NCI-H128 (cell line): ENCODE results near the gene UST.
"Not testable (repeated sequence)": the region's sequence is repeated elsewhere in the genome, so short reads cannot be mapped to it uniquely, and the experiment has no call there.

ENCODE experiments used
- DNase-seq: peaks from one replicate; lab custom pipeline; 2025; ENCODE audit not compliant: unreplicated experiment; lab: John Stamatoyannopoulos, UW

Gene UST

GRCh38 chr6:148968771-148969602 lies 222.2 kb downstream of the UST start:
- DNase-seq = no peak

GRCh38 chr6:148969603-148970061 lies 222.8 kb downstream of the UST start:
- peak; percentile 87 for DNase-seq

- no peak for DNase-seq
These were observed 224.4 kb downstream of the UST start for GRCh38 chr6:148971031-148971927.

GRCh38 chr6:148972481-148972880 lies 225.7 kb downstream of the UST start:
- DNase-seq = peak; percentile 83

GRCh38 chr6:148973538-148974208 lies 226.8 kb downstream of the UST start:
- no peak for DNase-seq

- no peak for DNase-seq
These were observed 227.5 kb downstream of the UST start for GRCh38 chr6:148974351-148974750.

- not testable (repeated sequence) for DNase-seq
These were observed 231.5 kb downstream of the UST start for GRCh38 chr6:148978298-148978697.

GRCh38 chr6:148979014-148979901 lies 232.4 kb downstream of the UST start:
- DNase-seq = no peak

- DNase-seq = no peak
These were observed 233.4 kb downstream of the UST start for GRCh38 chr6:148980234-148980633.

GRCh38 chr6:148981515-148981914 lies 234.7 kb downstream of the UST start:
- no peak for DNase-seq

GRCh38 chr6:148983101-148983761 lies 236.4 kb downstream of the UST start:
- DNase-seq = no peak

- no peak for DNase-seq
These were observed 237.1 kb downstream of the UST start for GRCh38 chr6:148983966-148984365.

- DNase-seq = no peak
These were observed 237.8 kb downstream of the UST start for GRCh38 chr6:148984531-148985056.

- DNase-seq = no peak
These were observed 238.7 kb downstream of the UST start for GRCh38 chr6:148985499-148985898.

GRCh38 chr6:148986608-148987007 lies 239.8 kb downstream of the UST start:
- no peak for DNase-seq

- DNase-seq = no peak
These were observed 241.2 kb downstream of the UST start for GRCh38 chr6:148987982-148988381.

GRCh38 chr6:148989585-148989984 lies 242.8 kb downstream of the UST start:
- DNase-seq = no peak

GRCh38 chr6:148990403-148990802 lies 243.6 kb downstream of the UST start:
- DNase-seq = no peak

- no peak for DNase-seq
These were observed 250.0 kb downstream of the UST start for GRCh38 chr6:148996815-148997214.

- no peak for DNase-seq
These were observed 251.0 kb downstream of the UST start for GRCh38 chr6:148997865-148998264.
